Gastroesophageal sphincter (tissue), 4 donors: Measurements from ENCODE around the gene TCL1A. TPM values are rescaled to one million over a fixed set of nuclear protein-coding genes. Genes with fewer than 3 reads are reported as not detected.
"Not testable (repeated sequence)": the region's sequence is repeated elsewhere in the genome, so short reads cannot be mapped to it uniquely, and the experiment has no call there.

ENCODE experiments used
- ATAC-seq: fragments of 150-250 bp; one replicate; pipeline ENCODE4 v1.9.1; 2016; ENCODE audit warnings: mild to moderate bottlenecking, moderate library complexity
- H3K27ac ChIP-seq, 4 donors: fragments of 200-600 bp; sonication (generic) in 3 of 4; 1 replicate in 3 of 4; 2 replicates in 1 of 4; pipeline ENCODE4 v1.5.1; 2016 to 2019
- H3K27me3 ChIP-seq: fragments of 200-600 bp; sonication (generic); one replicate; pipeline ENCODE4 v1.5.1; 2019
- H3K36me3 ChIP-seq, 2 donors: fragments of 200-600 bp; sonication (generic); one replicate each; pipeline ENCODE4 v1.5.1; 2019; ENCODE audit warnings: control low read depth in 1 of 2
- H3K4me1 ChIP-seq, 3 donors: fragments of 200-600 bp; sonication (generic); 1 replicate in 2 of 3; 2 replicates in 1 of 3; pipeline ENCODE4 v1.5.1; 2016 to 2019; ENCODE audit warnings: control low read depth in 2 of 3
- H3K4me3 ChIP-seq, 2 donors: fragments of 200-600 bp; sonication (generic); one replicate each; pipeline ENCODE4 v1.5.1; 2019; ENCODE audit warnings: mild to moderate bottlenecking in 1 of 2, moderate library complexity in 1 of 2
- H3K9me3 ChIP-seq, 3 donors: fragments of 200-600 bp; sonication (generic); one replicate each; pipeline ENCODE4 v1.5.1; 2017 to 2019; ENCODE audit warnings: control low read depth in 2 of 3
- CTCF ChIP-seq, 4 experiments: fragments of 200-600 bp in 2 of 4; fragments of 450-650 bp in 2 of 4; sonication (generic) in 1 of 4; IDR thresholded peaks; one replicate each; pipeline ENCODE4 v1.5.1; 2017 to 2019; ENCODE audit warnings: antibody characterized with exemption in 4 of 4, mild to moderate bottlenecking in 2 of 4, moderate library complexity in 2 of 4
- EP300 ChIP-seq: sonication (generic); formaldehyde crosslinking; IDR thresholded peaks from one replicate; pipeline ENCODE4 v1.6.1; 2017; ENCODE audit warnings: antibody characterized with exemption, mild to moderate bottlenecking
- POLR2A ChIP-seq, 2 donors: fragments of 450-650 bp; IDR thresholded peaks; one replicate each; pipeline ENCODE4 v1.6.1; 2017; ENCODE audit warnings: antibody characterized with exemption in 2 of 2, mild to moderate bottlenecking in 2 of 2, moderate library complexity in 1 of 2
- POLR2AphosphoS5 ChIP-seq: sonication (generic); formaldehyde crosslinking; IDR thresholded peaks from one replicate; pipeline ENCODE4 v1.6.1; 2017; ENCODE audit warnings: antibody characterized with exemption
- WGBS, 2 donors: methylation state at CpG; one replicate each; pipeline ENCODE4 v1.1.5; 2018; ENCODE audit warnings: low coverage in 1 of 2; 5-methylcytosine and 5-hydroxymethylcytosine counted together
- total RNA-seq, 4 donors: library from RNA; depleted of rRNA; stranded (reverse); fragments of >200 nt; gene quantifications; one replicate each; pipeline ENCODE4 v1.1.0, GENCODE V29; 2016

Gene TCL1A
- total RNA-seq: not detected

- TF ChIP-seq POLR2AphosphoS5 (no peak), CTCF (IDR thresholded peaks at IDR 0.05) (no peak)
- Histone ChIP-seq H3K27me3 (peaks cover 49% of the 10 kb centered on the region), H3K36me3 (no peaks in the 10 kb centered on the region), H3K27ac (no peak within 1 kb of the TSS), H3K4me1 (no peaks in the 10 kb centered on the region), H3K4me3 (no peak within 1 kb of the TSS), H3K9me3 (no peaks in the 10 kb centered on the region)
- 93 to 100% methylated on average over 2 to 5 of the region's 47 CpGs for WGBS, 2 donors
- no peak for ATAC-seq
Measured at GRCh38 chr14:95713596-95714371, at the start of gene TCL1A. Gene TCL1A (minus strand): TSS chr14:95714125. CDS start chr14:95714066, 59 bp downstream.

GRCh38 chr14:95763032-95763431, 49.1 kb upstream of the TCL1A start:
- H3K9me3 ChIP-seq, H3K27ac ChIP-seq, H3K4me3 ChIP-seq, H3K36me3 ChIP-seq, ATAC-seq, H3K4me1 ChIP-seq: not testable (repeated sequence)
- WGBS, 2 donors: 74 to 78% methylated on average over 4 of the region's 4 CpGs
- peaks cover 31% of the 10 kb centered on the region for H3K27me3 ChIP-seq

- no peak for ATAC-seq
- no peaks in the 10 kb centered on the region for H3K9me3 ChIP-seq
- TF ChIP-seq CTCF (IDR thresholded peaks at IDR 0.05) (no peak), EP300 (no peak), POLR2A (IDR thresholded peaks at IDR 0.05) (no peak), POLR2AphosphoS5 (no peak)
- no peak overlapping the region for H3K4me3 ChIP-seq
- 20 to 29% methylated on average over 1 to 6 of the region's 6 CpGs for WGBS, 2 donors
- no peaks in the 10 kb centered on the region for H3K36me3 ChIP-seq
- no peaks in the 10 kb centered on the region for H3K4me1 ChIP-seq
- H3K27ac ChIP-seq: no peak overlapping the region
- H3K27me3 ChIP-seq: peaks cover 28% of the 10 kb centered on the region
Measured at GRCh38 chr14:95761436-95761835, 47.5 kb upstream of the TCL1A start.

- Histone ChIP-seq H3K4me3 (no peak overlapping the region), H3K9me3 (no peaks in the 10 kb centered on the region), H3K36me3 (no peaks in the 10 kb centered on the region), H3K27me3 (peaks cover 28% of the 10 kb centered on the region), H3K27ac (no peak overlapping the region), H3K4me1 (no peaks in the 10 kb centered on the region)
- 70 to 86% methylated on average over 2 of the region's 3 CpGs for WGBS, 2 donors
- ATAC-seq: no peak
- TF ChIP-seq POLR2A (IDR thresholded peaks at IDR 0.05) (no peak), POLR2AphosphoS5 (no peak), EP300 (no peak), CTCF (IDR thresholded peaks at IDR 0.05) (no peak)
Measured at GRCh38 chr14:95760596-95760995, 46.7 kb upstream of the TCL1A start.

- no peaks in the 10 kb centered on the region for H3K9me3 ChIP-seq
- no peak for TF ChIP-seq POLR2A (IDR thresholded peaks at IDR 0.05)
- no peak for TF ChIP-seq POLR2AphosphoS5
- TF ChIP-seq EP300: no peak
- no peak for ATAC-seq
- no peaks in the 10 kb centered on the region for H3K4me1 ChIP-seq
- H3K27ac ChIP-seq: no peak overlapping the region
- no peak overlapping the region for H3K4me3 ChIP-seq
- H3K36me3 ChIP-seq: no peaks in the 10 kb centered on the region
- peaks cover 29% of the 10 kb centered on the region for H3K27me3 ChIP-seq
Measured at GRCh38 chr14:95759941-95760340, 46.0 kb upstream of the TCL1A start.

GRCh38 chr14:95758331-95758730, 44.4 kb upstream of the TCL1A start:
- WGBS, 2 donors: 52 to 70% methylated on average over 3 to 6 of the region's 7 CpGs
- peaks cover 44% of the 10 kb centered on the region for H3K27me3 ChIP-seq
- H3K27ac ChIP-seq: no peak overlapping the region
- H3K36me3 ChIP-seq: no peaks in the 10 kb centered on the region
- H3K4me1 ChIP-seq: no peaks in the 10 kb centered on the region
- no peaks in the 10 kb centered on the region for H3K9me3 ChIP-seq
- TF ChIP-seq CTCF (IDR thresholded peaks at IDR 0.05) (no peak), EP300 (no peak), POLR2A (IDR thresholded peaks at IDR 0.05) (no peak), POLR2AphosphoS5 (no peak)
- no peak overlapping the region for H3K4me3 ChIP-seq
- no peak for ATAC-seq
